Measurements from ENCODE around the gene SLC5A1.

DNA sequence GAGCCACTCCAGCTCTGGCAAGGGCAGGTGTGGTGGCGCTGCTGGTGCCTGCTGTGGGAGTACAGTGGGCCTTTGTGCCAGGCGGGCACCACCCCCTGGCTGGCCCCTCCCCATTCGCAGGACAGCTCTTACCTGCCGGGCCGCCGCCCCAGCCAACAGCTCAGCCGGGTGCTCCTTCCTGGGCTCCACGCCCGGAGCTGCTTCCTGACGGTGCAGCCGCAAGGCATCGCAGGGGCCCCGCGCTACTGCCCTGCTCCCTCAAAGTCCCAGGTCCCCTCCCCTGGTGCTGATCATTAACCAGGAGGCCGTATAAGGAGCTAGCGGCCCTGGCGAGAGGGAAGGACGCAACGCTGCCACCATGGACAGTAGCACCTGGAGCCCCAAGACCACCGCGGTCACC is at the start of gene SLC5A1:
- no peak for TF ChIP-seq EZH2 (optimal IDR thresholded peaks at IDR 0.05; ENCODE audit: low read depth, low read length)
- TF ChIP-seq, protein P1, sequence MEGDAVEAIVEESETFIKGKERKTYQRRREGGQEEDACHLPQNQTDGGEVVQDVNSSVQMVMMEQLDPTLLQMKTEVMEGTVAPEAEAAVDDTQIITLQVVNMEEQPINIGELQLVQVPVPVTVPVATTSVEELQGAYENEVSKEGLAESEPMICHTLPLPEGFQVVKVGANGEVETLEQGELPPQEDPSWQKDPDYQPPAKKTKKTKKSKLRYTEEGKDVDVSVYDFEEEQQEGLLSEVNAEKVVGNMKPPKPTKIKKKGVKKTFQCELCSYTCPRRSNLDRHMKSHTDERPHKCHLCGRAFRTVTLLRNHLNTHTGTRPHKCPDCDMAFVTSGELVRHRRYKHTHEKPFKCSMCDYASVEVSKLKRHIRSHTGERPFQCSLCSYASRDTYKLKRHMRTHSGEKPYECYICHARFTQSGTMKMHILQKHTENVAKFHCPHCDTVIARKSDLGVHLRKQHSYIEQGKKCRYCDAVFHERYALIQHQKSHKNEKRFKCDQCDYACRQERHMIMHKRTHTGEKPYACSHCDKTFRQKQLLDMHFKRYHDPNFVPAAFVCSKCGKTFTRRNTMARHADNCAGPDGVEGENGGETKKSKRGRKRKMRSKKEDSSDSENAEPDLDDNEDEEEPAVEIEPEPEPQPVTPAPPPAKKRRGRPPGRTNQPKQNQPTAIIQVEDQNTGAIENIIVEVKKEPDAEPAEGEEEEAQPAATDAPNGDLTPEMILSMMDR (IDR thresholded peaks at IDR 0.05; ENCODE audit: low read length), result no peak
- TF ChIP-seq EZH2phosphoT487 (IDR thresholded peaks at IDR 0.05; ENCODE audit: low read length), result no peak

All from MM.1S (cell line).